ENCODE data around the gene MITF.

Gene MITF

GRCh38 chr3:69729147-69729919, 9.9 kb upstream of the MITF start:
- no peak for FAIRE-seq

- no peak for FAIRE-seq
Observed at GRCh38 chr3:69731080-69731479, 8.2 kb upstream of the MITF start.

- no peak for FAIRE-seq
Observed at GRCh38 chr3:69735893-69736292, 3.4 kb upstream of the MITF start.

- FAIRE-seq = no peak
Observed at GRCh38 chr3:69737392-69737791, 1.9 kb upstream of the MITF start.

DNA sequence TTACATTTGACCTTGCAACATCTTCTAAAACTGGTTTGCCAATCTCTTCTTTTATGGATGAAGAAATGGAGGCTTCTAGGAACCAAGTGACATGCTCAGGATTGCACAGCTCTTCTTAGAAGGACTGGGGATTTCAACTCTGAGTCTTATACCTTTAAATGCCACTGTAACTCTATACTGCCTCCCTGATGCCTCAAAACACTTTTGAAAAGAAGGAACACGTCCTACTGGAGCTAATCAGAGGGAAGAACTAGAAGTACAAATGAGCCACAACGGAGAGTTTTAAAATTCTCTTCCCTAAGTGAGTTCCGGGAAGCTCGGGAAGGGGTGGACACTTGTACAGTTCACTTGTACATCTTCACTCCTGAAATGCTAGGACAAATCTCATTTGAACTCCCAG, 949 bp upstream of the MITF start:
- FAIRE-seq = no peak

DNA sequence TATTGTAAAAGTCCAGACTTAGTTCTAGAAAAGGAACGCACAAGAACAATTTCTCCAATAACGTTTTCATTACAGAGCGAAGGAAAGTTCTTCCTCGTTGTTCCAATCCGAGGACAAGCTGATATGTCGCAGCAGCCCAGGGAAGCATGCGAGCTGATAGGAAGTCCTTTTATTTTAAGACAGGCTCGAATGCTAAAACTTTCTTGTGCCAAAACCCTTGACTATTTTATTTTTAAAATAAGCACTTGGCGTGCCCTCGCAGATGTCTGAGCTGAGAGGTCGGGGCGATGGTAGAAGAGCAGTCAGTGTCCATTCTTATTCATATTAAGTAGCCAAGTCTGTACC, 433 bp upstream of the MITF start:
- FAIRE-seq = no peak

GRCh38 chr3:69740103-69741021, 1.1 kb downstream of the MITF start:
- no peak for FAIRE-seq

- no peak for FAIRE-seq
Observed at GRCh38 chr3:69741032-69741767, 1.9 kb downstream of the MITF start.

DNA sequence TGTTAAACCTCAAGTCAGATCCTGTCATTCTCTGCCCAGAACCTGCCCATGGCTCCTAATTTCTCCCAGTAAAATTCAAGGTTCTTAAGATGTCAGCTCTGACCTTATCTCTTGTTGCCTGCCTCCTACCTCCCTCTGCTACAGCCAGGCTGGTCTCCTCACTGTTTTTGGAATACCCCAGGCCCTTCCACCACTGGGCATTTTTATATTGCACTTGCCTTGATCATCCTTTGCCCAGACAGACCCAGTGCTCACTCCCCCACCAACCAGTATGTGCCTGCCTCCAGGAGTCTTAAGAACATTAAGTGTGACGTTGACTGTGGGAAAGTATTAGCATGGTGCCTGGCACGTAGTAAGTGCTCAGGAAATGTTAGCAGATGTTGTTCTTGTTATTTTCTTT, 3.1 kb downstream of the MITF start:
- no peak for FAIRE-seq

GRCh38 chr3:69743975-69744906, 5.0 kb downstream of the MITF start:
- no peak for FAIRE-seq

GRCh38 chr3:69745505-69745904, 6.2 kb downstream of the MITF start:
- no peak for FAIRE-seq

DNA sequence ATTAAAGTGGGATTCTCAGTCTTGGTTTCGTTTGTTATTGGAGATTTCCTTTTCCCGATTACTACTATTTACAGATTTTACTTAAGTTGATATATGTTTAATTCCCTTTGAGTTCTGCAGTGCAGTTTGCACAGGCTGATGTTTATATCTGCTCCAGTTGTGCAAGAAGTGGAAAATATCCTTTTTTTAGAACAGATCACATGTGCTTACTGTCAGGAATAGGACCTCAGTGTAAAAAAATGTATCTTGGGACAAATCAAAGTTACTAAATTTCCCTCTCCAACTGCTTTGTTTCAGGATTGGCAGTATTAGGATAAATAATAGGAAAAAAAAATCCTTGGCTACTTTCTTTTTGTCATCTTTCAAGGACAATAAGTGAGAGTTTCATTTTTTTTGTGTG, 6.9 kb downstream of the MITF start:
- no peak for FAIRE-seq

DNA sequence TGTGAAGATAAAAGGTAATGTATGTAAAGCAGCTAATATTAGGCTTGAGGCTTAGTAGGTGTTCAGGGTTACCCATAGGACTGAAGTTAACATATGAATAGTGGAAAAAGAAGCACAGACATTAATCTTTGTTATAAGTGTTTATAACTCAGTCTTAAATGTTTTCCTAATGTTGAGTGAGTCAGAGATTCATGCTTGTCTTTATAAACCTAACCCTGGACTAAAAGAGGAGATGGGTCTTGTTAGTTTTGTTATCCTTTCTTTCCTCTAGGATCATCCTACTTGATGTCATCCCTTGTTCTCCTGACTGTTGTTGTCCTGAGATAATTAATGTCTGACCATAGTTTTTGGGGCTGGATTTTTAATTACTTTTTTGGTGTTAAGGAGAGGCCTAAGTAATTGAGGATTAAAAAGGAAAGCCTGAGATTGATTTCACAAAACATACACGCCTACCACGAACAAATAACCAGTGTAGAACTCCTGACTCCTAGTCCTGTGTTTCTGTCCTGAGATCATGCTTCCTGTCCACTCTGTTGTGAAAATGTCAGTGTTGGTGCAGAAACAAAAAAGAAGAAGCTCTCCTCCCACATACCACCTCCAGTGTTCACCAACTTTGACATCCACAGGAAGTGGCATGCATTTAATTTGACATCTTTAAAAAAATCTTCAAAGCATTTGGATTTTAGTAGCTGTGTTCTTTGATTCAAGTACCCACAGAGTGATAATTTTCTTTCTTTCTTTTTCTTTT, 8.4 kb downstream of the MITF start:
- no peak for FAIRE-seq

- no peak for FAIRE-seq
Observed at GRCh38 chr3:69748503-69748902, 9.2 kb downstream of the MITF start.

DNA sequence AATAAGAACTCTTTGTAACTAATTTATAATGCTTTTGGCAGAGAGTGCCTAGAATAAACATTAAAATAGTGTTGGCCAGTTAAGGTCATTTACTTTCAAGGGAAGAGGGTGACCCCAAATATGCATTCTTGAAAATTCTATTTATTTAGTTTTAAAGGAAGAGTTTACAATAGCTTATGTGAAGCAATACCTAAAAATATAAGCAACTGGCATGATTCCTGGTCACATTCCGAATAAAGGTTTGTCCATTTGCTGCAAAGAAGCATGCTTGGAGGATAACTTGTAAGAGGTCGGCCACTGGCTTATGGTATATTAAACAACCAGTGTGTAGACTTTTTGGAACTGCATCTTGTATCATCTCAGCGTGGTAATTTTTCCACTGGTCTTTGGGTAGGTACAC, 10.2 kb downstream of the MITF start:
- FAIRE-seq = no peak

DNA sequence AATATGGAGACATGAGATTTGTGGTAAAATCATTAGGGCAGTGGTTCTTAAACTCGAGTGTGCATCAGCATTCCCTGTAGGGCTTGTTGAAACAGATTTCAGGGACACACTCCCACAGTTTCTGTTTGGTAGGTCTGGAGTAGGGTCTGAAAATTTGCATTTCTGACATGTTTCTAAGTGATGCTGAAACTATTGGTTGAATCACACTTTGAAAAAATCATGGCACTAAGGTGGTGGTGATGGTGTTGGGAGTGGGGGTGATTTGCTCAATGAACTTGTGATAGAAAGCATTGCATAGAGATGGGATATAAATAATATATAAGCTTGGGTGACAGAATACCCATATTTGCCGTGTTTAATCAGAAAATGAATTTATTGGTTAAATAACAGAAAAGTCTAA, 11.3 kb downstream of the MITF start:
- no peak for FAIRE-seq

DNA sequence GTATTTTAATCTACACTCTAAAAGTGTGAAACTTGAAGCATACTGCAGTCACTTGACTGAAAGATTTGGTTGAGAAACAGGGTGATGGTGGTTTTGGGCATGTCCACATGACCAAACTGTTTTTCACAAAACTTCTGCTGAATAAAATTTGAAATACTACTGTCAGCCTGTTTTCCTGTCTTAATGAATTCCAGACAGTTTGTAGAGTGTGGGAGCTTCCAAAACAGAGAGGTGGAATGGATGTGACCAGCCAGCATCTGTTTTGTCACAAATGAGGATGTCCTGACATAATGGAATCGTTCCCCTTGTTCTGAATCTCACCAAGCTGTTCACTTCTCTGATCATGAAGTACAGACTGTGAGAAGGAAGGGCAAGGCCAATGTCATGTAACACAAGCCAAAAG, 11.8 kb downstream of the MITF start:
- no peak for FAIRE-seq

DNA sequence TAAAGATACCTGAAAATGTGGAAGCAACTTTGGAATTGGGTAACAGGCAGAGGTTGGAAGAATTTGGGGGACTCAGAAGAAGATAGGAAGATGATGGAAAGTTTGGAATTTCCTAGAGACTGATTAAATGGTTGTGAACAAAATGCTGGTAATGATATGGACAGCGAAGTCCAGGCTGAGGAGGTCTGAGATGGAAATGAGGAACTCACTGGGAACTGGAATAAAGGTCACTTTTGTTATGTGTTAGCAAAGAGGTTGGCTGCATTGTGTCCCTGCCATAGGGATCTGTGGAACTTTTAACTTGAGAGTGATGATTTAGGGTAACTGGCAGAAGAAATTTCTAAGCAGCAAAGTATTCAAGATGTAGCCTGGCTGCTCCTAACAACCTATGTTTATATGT, 13.0 kb downstream of the MITF start:
- no peak for FAIRE-seq

GRCh38 chr3:69753179-69753775, 14.0 kb downstream of the MITF start:
- no peak for FAIRE-seq

GRCh38 chr3:69755795-69756194, 16.5 kb downstream of the MITF start:
- FAIRE-seq = no peak

Measured in A204.1 (cell line).